K562 (cell line): ENCODE results near the gene RNFT2. TPM values are rescaled to one million over a fixed set of nuclear protein-coding genes. Genes with fewer than 3 reads are reported as not detected.

ENCODE experiments used
- ATAC-seq: fragments of 200-7000 bp; cut with Tn5 transposase; 3 replicates; pipeline ENCODE4 v1.9.1; 2020; ENCODE audit warnings: moderate library complexity
- BruUV-seq: library from RNA; stranded (reverse); fragments of 400-500 nt; replicated peaks from 2 replicates; lab custom pipeline; 2021; lab: Mats Ljungman, UMichigan
- CTCF ChIA-PET: fragments of 300-600 bp; formaldehyde crosslinking; extraction: SDS; loops from one replicate; lab custom pipeline; 2021; ENCODE audit warnings: low intra/inter-chr PET ratio; lab: Yijun Ruan, JAX
- POLR2A ChIA-PET: fragments of 300-600, 350-650 bp; sonication (Branson Sonifier 250); formaldehyde crosslinking; extraction: SDS; loops from one replicate; lab custom pipeline; 2021; ENCODE audit warnings: antibody characterized with exemption, inconsistent platforms; lab: Yijun Ruan, JAX
- DNase-seq, 4 experiments: peaks; one replicate each; pipeline versions ENCODE4 v3.0.0 to v3.0.0-alpha.2; 2011 to 2018; ENCODE audit warnings: low spot score in 3 of 4, mixed read lengths in 3 of 4; ENCODE audit errors: extremely low read depth in 1 of 4
- FAIRE-seq: peaks from 2 replicates; lab custom pipeline; 2011; peaks lifted over from hg19 to GRCh38; lab: Jason Lieb, UNC
- H2AFZ ChIP-seq: 2 replicates; pipeline ENCODE4 v1.6.0; 2011; ENCODE audit warnings: low read depth, low read length, control low read depth, inconsistent platforms
- H3K27ac ChIP-seq: fragments of 200-600 bp; 3 replicates; pipeline ENCODE4 v1.8.0; 2011; ENCODE audit warnings: low read depth, mild to moderate bottlenecking, control low read depth, inconsistent platforms, low read length, moderate library complexity, mixed read lengths; ENCODE audit errors: extremely low read depth
- H3K27me3 ChIP-seq, 2 experiments: fragments of 300-600 bp in 1 of 2; 2 replicates in 1 of 2; 3 replicates in 1 of 2; pipeline versions ENCODE4 v1.6.0 to v1.8.0; 2011; ENCODE audit warnings: inconsistent platforms in 2 of 2, low read length in 2 of 2, mild to moderate bottlenecking in 1 of 2, mixed read lengths in 1 of 2, moderate library complexity in 1 of 2; ENCODE audit not compliant: control insufficient read depth in 2 of 2, insufficient read depth in 2 of 2
- H3K36me3 ChIP-seq: fragments of 300-600 bp; 3 replicates; pipeline ENCODE4 v1.8.0; 2011; ENCODE audit warnings: mild to moderate bottlenecking, low read length, inconsistent platforms; ENCODE audit not compliant: control insufficient read depth, insufficient read depth
- H3K4me1 ChIP-seq, 2 experiments: fragments of 200-600 bp in 1 of 2; replicated peaks in 1 of 2; 2 replicates in 1 of 2; 3 replicates in 1 of 2; pipeline versions ENCODE4 v1.5.1 to v1.8.0; 2011; ENCODE audit warnings: inconsistent platforms in 2 of 2, low read length in 2 of 2, mild to moderate bottlenecking in 1 of 2, mixed read lengths in 1 of 2, moderate library complexity in 1 of 2; ENCODE audit not compliant: control insufficient read depth in 2 of 2, insufficient read depth in 2 of 2
- H3K4me2 ChIP-seq: 2 replicates; pipeline ENCODE4 v1.6.1; 2011; ENCODE audit warnings: low read length, control low read depth, inconsistent platforms, mixed read lengths; ENCODE audit not compliant: insufficient read depth
- H3K4me3 ChIP-seq: fragments of 200-600 bp; sonication (generic), shearing (Covaris generic); 2 replicates; pipeline ENCODE4 v1.5.1; 2016; ENCODE audit warnings: control low read depth, inconsistent platforms
- H3K79me2 ChIP-seq: fragments of 200-600 bp; 3 replicates; pipeline ENCODE4 v1.8.0; 2011; ENCODE audit warnings: low read length, inconsistent platforms; ENCODE audit not compliant: control insufficient read depth, insufficient read depth
- H3K9ac ChIP-seq, 2 experiments: 2 replicates each; pipeline versions ENCODE4 v1.6.0 to v1.6.1; 2011; ENCODE audit warnings: low read depth in 2 of 2, low read length in 2 of 2, control low read depth in 1 of 2, inconsistent platforms in 1 of 2, mild to moderate bottlenecking in 1 of 2, mixed read lengths in 1 of 2; ENCODE audit not compliant: insufficient read depth in 1 of 2
- H3K9me1 ChIP-seq: one replicate; pipeline ENCODE4 v1.6.0; 2011; ENCODE audit warnings: inconsistent platforms, mild to moderate bottlenecking, low read length, moderate library complexity; ENCODE audit not compliant: control insufficient read depth, insufficient read depth
- H3K9me3 ChIP-seq: replicated peaks from 2 replicates; pipeline ENCODE4 v1.5.1; 2011; ENCODE audit warnings: low read depth, low read length, inconsistent platforms; ENCODE audit not compliant: control insufficient read depth, insufficient read depth
- H4K20me1 ChIP-seq: replicated peaks from 2 replicates; pipeline ENCODE4 v1.6.1; 2011; ENCODE audit warnings: low read length, inconsistent platforms, mixed read lengths; ENCODE audit not compliant: control insufficient read depth, insufficient read depth
- DNMT1 ChIP-seq: fragments of 450-650 bp; IDR thresholded peaks from 2 replicates; pipeline ENCODE4 v1.6.1; 2016; ENCODE audit warnings: antibody characterized with exemption, mild to moderate bottlenecking
- EGR1 ChIP-seq: fragments of 450-650 bp; conservative IDR thresholded peaks from 2 replicates; pipeline ENCODE4 v1.6.1; 2017; ENCODE audit warnings: mild to moderate bottlenecking
- FIP1L1 ChIP-seq: fragments of 200-400 bp; formaldehyde crosslinking; IDR thresholded peaks from 2 replicates; pipeline ENCODE4 v1.6.1; 2018; ENCODE audit warnings: mild to moderate bottlenecking, low read depth, low read length; ENCODE audit not compliant: poor library complexity, severe bottlenecking
- FOXJ3 ChIP-seq: sonication (generic); formaldehyde crosslinking; IDR thresholded peaks from 2 replicates; pipeline ENCODE4 v1.4.0; 2020; ENCODE audit warnings: mild to moderate bottlenecking, missing genetic modification reagents
- ILF3 ChIP-seq: fragments of 450-650 bp; IDR thresholded peaks from 2 replicates; pipeline ENCODE4 v1.6.1; 2018; ENCODE audit warnings: antibody characterized with exemption, mild to moderate bottlenecking, moderate library complexity, borderline replicate concordance
- MCM7 ChIP-seq, 2 experiments: fragments of 450-650 bp; IDR thresholded peaks; 2 replicates each; pipeline ENCODE4 v1.6.1; 2016 to 2018
- MED1 ChIP-seq: sonication (generic); formaldehyde crosslinking; IDR thresholded peaks from 2 replicates; pipeline ENCODE4 v1.8.1; 2023; ENCODE audit warnings: missing genetic modification reagents, borderline replicate concordance
- MIER1 ChIP-seq: fragments of 450-650 bp; IDR thresholded peaks from 2 replicates; pipeline ENCODE4 v1.6.1; 2016; ENCODE audit warnings: antibody characterized with exemption, mild to moderate bottlenecking, low read depth
- NCOA1 ChIP-seq: fragments of 450-650 bp; IDR thresholded peaks from 2 replicates; pipeline ENCODE4 v1.6.1; 2016; ENCODE audit warnings: low read depth
- PCBP2 ChIP-seq: fragments of 200-400 bp; formaldehyde crosslinking; IDR thresholded peaks from 2 replicates; pipeline ENCODE4 v1.6.1; 2018; ENCODE audit warnings: low read length, low read depth, mild to moderate bottlenecking, moderate library complexity; ENCODE audit not compliant: poor library complexity, severe bottlenecking
- RAD21 ChIP-seq, 2 experiments: fragments of 250-450 bp in 1 of 2; fragments of 450-650 bp in 1 of 2; sonication (Bioruptor Pico) in 1 of 2; formaldehyde crosslinking in 1 of 2; IDR thresholded peaks in 1 of 2; conservative IDR thresholded peaks in 1 of 2; 2 replicates each; pipeline versions ENCODE4 v1.4.0 to v1.8.0; 2020 to 2022; ENCODE audit warnings: mild to moderate bottlenecking in 2 of 2, moderate library complexity in 1 of 2
- RFX5 ChIP-seq: IDR thresholded peaks from 2 replicates; pipeline ENCODE4 v1.6.1; 2011; ENCODE audit warnings: low read depth, mild to moderate bottlenecking, improper control_type of control experiment, low read length
- SMAD1 ChIP-seq: fragments of 150-350 bp; IDR thresholded peaks from 2 replicates; pipeline ENCODE4 v1.6.1; 2014; ENCODE audit warnings: low read length, low read depth; ENCODE audit not compliant: partially characterized antibody
- SMARCA4 ChIP-seq: fragments of 450-650 bp; IDR thresholded peaks from 2 replicates; pipeline ENCODE4 v1.6.1; 2016
- ZNF253 ChIP-seq: fragments of 250-450 bp; sonication (Bioruptor Pico); conservative IDR thresholded peaks from 2 replicates; pipeline ENCODE4 v1.6.1; 2021; ENCODE audit warnings: mild to moderate bottlenecking
- WGBS: fragments of 100-300 bp; shearing (Covaris generic); methylation state at CpG from one replicate; pipeline ENCODE4 v1.1.6; 2016; ENCODE audit warnings: low coverage, mixed read lengths; ENCODE audit not compliant: insufficient coverage; ENCODE audit errors: missing lambda C conversion rate; 5-methylcytosine and 5-hydroxymethylcytosine counted together
- in situ Hi-C: fragments of 300-500 bp; cut with MboI; formaldehyde crosslinking; loops from 4 replicates; pipeline ENCODE4 v1.15.0; 2018; ENCODE audit warnings: inconsistent platforms, mixed read lengths
- intact Hi-C: fragments of 100-400 bp; cut with micrococcal nuclease; formaldehyde crosslinking; loops from 2 replicates; pipeline ENCODE4 v1.14.2; 2022
- polyA plus RNA-seq, 8 experiments: library from polyadenylated mRNA; depleted of rRNA in 4 of 8; stranded (reverse) in 5 of 8; unstranded in 3 of 8; fragments of >200 nt; fragmentation: Nextera tagmentation in 2 of 8; fragmentation: Illumina TruSeq in 1 of 8; extraction: Ambion mirVana in 2 of 8; extraction: Trizol in 1 of 8; gene quantifications; 2 replicates each; pipeline versions ENCODE4 v1.2.1 to v1.2.3, GENCODE V29; 2011 to 2014; ENCODE audit warnings: inconsistent platforms in 1 of 8, missing spikeins in 1 of 8
- total RNA-seq, 7 experiments: library from RNA; depleted of rRNA in 6 of 7; stranded (reverse); fragments of >200 nt in 6 of 7; fragmentation: Illumina TruSeq in 2 of 7; extraction: Trizol in 2 of 7; gene quantifications; 2 replicates each; pipeline versions ENCODE4 v1.2.1 to v1.2.3, GENCODE V29; 2011 to 2021; ENCODE audit warnings: low replicate concordance in 1 of 7
- TF ChIP-seq, protein P1 (sequence below), 3 experiments: IDR thresholded peaks in 2 of 3; conservative IDR thresholded peaks in 1 of 3; 2 replicates each; pipeline ENCODE4 v1.5.1; 2011 to 2012; ENCODE audit warnings: low read length in 3 of 3, mild to moderate bottlenecking in 3 of 3, control low read depth in 2 of 3, improper control_type of control experiment in 1 of 3, inconsistent platforms in 1 of 3, low read depth in 1 of 3, mixed read lengths in 1 of 3, moderate library complexity in 1 of 3; ENCODE audit not compliant: insufficient read depth in 2 of 3

The RNFT2 gene
- total and polyA plus RNA-seq, 9 of the 15 experiments (the other 6 are each of a cell fraction or from before 2014, with no cell fraction given), result 3.6 to 26.3 (median 9.5) TPM

DNA sequence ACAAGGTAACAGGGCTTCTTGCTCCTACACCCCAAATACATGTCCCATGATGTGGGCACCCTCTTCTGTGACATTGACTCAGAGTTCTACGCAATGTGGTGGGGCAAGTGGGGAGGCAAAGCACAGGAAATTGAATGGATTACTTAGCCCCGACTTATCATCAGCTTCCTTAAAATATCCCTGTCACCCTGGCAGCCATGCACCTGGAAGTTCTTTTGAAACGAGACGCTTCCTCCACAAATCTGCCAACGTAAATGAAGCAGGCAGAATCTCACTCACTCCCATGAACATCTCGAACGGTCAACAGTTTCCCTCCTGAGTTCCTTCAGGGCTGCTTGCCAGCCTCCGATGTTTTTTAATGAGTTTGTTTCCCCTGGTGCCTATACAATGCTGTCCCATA, 33.5 kb downstream of the RNFT2 start:
- CTCF ChIA-PET, result no interaction called here
- H3K79me2 ChIP-seq, result no peaks in the 10 kb centered on the region
- 58% methylated on average over 8 of the region's 8 CpGs for WGBS
- no peak for DNase-seq
- H3K27ac ChIP-seq, result no peak overlapping the region
- no peak for FAIRE-seq
- H3K9me3 ChIP-seq, result no peaks in the 10 kb centered on the region
- POLR2A ChIA-PET, result interaction anchor here (0.7 to 2.1 kb wide), 2 partner anchors 11 to 35 kb away, joined by 3 to 8 read pairs; no protein-coding TSS in a partner anchor
- H2AFZ ChIP-seq, result no peak overlapping the region
- TF ChIP-seq FOXJ3 (CRISPR knock-in tag) (no peak), MCM7 (IDR thresholded peaks at IDR 0.05) (no peak)
- in situ Hi-C loops, result no loop called here
- no peaks in the 10 kb centered on the region for H3K27me3 ChIP-seq
- H3K4me2 ChIP-seq, result no peak overlapping the region
- H4K20me1 ChIP-seq, result no peaks in the 10 kb centered on the region
- H3K36me3 ChIP-seq, result peaks cover 7% of the 10 kb centered on the region; the same call in 2 of the 3 replicates
- no peaks in the 10 kb centered on the region for H3K4me1 ChIP-seq
- no TSS peak for BruUV-seq
- intact Hi-C loops, result no loop called here
- H3K9me1 ChIP-seq, result no peaks in the 10 kb centered on the region
- no peak for ATAC-seq
- H3K9ac ChIP-seq, result no peak overlapping the region
- H3K4me3 ChIP-seq, result no peak overlapping the region

DNA sequence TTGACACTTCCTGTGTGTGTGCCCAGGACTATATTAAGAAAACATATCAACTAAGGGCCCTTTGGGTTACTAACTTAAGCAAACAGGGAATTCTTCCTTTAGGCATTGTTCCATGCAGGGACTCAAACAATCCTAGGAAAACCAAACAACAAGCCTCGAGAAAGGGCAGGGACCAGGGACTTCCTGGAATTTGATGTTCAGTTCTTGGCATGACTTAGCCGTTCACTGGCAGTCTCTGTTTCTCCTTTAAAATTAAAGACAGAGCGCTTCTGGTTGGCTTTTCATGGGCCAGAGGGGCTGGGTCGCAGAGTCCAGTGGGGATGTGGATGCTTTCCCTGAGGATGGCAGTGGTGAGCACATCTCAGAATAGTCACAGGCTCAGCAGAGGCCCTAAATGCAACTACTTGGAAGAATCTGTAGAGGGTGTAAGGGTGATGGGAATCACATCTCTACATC, 35.2 kb downstream of the RNFT2 start:
- H3K9ac ChIP-seq, result no peak overlapping the region
- BruUV-seq, result no TSS peak
- no peaks in the 10 kb centered on the region; a peak in 1 of 5 replicates for H3K4me1 ChIP-seq
- H3K9me1 ChIP-seq, result no peaks in the 10 kb centered on the region
- 61% methylated on average over 4 of the region's 4 CpGs for WGBS
- H4K20me1 ChIP-seq, result no peaks in the 10 kb centered on the region
- no peak overlapping the region for H3K4me3 ChIP-seq
- H3K9me3 ChIP-seq, result no peaks in the 10 kb centered on the region
- FAIRE-seq, result peak; percentile 48
- H3K36me3 ChIP-seq, result peaks cover 5% of the 10 kb centered on the region; the same call in 1 of the 3 replicates
- POLR2A ChIA-PET, result no interaction called here
- CTCF ChIA-PET, result no interaction called here
- ATAC-seq, result peak; percentile 72
- H3K27me3 ChIP-seq, result no peaks in the 10 kb centered on the region
- peak in 2 of 4 experiments; percentile 9 to 19 for DNase-seq
- intact Hi-C loops (no loop called here), in situ Hi-C loops (no loop called here)
- H2AFZ ChIP-seq, result no peak overlapping the region
- H3K27ac ChIP-seq, result no peak overlapping the region
- no peak overlapping the region for H3K4me2 ChIP-seq
- no peaks in the 10 kb centered on the region for H3K79me2 ChIP-seq
- no peak for TF ChIP-seq ZNF253 (CRISPR knock-in tag)
- TF ChIP-seq SMARCA4, result no peak
- TF ChIP-seq PCBP2, result no peak
- no peak for TF ChIP-seq MIER1
- TF ChIP-seq, protein P1, sequence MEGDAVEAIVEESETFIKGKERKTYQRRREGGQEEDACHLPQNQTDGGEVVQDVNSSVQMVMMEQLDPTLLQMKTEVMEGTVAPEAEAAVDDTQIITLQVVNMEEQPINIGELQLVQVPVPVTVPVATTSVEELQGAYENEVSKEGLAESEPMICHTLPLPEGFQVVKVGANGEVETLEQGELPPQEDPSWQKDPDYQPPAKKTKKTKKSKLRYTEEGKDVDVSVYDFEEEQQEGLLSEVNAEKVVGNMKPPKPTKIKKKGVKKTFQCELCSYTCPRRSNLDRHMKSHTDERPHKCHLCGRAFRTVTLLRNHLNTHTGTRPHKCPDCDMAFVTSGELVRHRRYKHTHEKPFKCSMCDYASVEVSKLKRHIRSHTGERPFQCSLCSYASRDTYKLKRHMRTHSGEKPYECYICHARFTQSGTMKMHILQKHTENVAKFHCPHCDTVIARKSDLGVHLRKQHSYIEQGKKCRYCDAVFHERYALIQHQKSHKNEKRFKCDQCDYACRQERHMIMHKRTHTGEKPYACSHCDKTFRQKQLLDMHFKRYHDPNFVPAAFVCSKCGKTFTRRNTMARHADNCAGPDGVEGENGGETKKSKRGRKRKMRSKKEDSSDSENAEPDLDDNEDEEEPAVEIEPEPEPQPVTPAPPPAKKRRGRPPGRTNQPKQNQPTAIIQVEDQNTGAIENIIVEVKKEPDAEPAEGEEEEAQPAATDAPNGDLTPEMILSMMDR (IDR thresholded peaks at IDR 0.05 in 2 of 3, conservative IDR thresholded peaks at IDR 0.05 in 1 of 3; ENCODE audit: insufficient read depth in 2 of 3, low read depth in 1 of 3, low read length in 3 of 3), result peak in 2 of 3 experiments; percentile 35 to 37; a peak in 4 of 6 replicates
- no peak for TF ChIP-seq EGR1
- no peak for TF ChIP-seq ILF3
- TF ChIP-seq DNMT1, result no peak
- TF ChIP-seq MED1 (CRISPR knock-in tag), result no peak
- TF ChIP-seq RAD21 (CRISPR knock-in tag; conservative IDR thresholded peaks at IDR 0.05 in 1 of 2, IDR thresholded peaks at IDR 0.05 in 1 of 2), result peak in 1 of 2 experiments; percentile 37; a peak in 2 of 4 replicates
- TF ChIP-seq SMAD1, result no peak
- no peak for TF ChIP-seq NCOA1
- TF ChIP-seq RFX5, result no peak
- no peak for TF ChIP-seq FIP1L1
